ENCODE measurements around the gene PLCD1. TPM values are rescaled to one million over a fixed set of nuclear protein-coding genes. Genes with fewer than 3 reads are reported as not detected.
A peak's percentile ranks its signal among the peaks of the same experiment; 100 is the strongest.
"Not testable (repeated sequence)": the region's sequence is repeated elsewhere in the genome, so short reads cannot be mapped to it uniquely, and the experiment has no call there.

The PLCD1 gene
- total RNA-seq: 19.0 to 28.2 TPM (median 23.6 TPM) in 3 replicates
- long read RNA-seq, transcript PLCD1-204 (15 exons, 2,963 nt): minor isoform, 8 of 48 reads
- long read RNA-seq, transcript PLCD1-201 (15 exons, 2,769 nt): major isoform, 23 of 48 reads
- long read RNA-seq, partial matches to known transcripts: 6 of 48 reads
- long read RNA-seq, other reads (novel, unspliced or antisense): 11 of 48 reads

GRCh38 chr3:38029400-38030125, at the start of gene PLCD1:
Gene PLCD1, minus strand, starts transcription at chr3:38029642. Its CDS starts 103 bp downstream, at chr3:38029539.
- Mint-ChIP-seq H3K4me3 (ENCODE audit: unreplicated experiment) (peak within 1 kb of the TSS; percentile 69), H3K36me3 (ENCODE audit: low read depth) (no peaks in the 10 kb centered on the region), H3K27ac (ENCODE audit: unreplicated experiment) (peak within 1 kb of the TSS; percentile 94), H3K4me1 (ENCODE audit: low read depth) (peaks cover 35% of the 10 kb centered on the region), H3K9me3 (ENCODE audit: low read depth) (no peaks in the 10 kb centered on the region), H3K27me3 (ENCODE audit: low read depth) (no peaks in the 10 kb centered on the region)
- TF ChIP-seq CTCF (IDR thresholded peaks at IDR 0.05): no peak
- DNase-seq (ENCODE audit: low spot score): peak; percentile 93

- H3K4me1 Mint-ChIP-seq (ENCODE audit: low read depth); H3K4me3 Mint-ChIP-seq (ENCODE audit: unreplicated experiment); H3K9me3 Mint-ChIP-seq (ENCODE audit: low read depth); H3K36me3 Mint-ChIP-seq (ENCODE audit: low read depth); H3K27ac Mint-ChIP-seq (ENCODE audit: unreplicated experiment); DNase-seq (ENCODE audit: low spot score): not testable (repeated sequence)
- peaks cover 14% of the 10 kb centered on the region for H3K27me3 Mint-ChIP-seq (ENCODE audit: low read depth)
Measured at GRCh38 chr3:38077073-38077472, 47.6 kb upstream of the PLCD1 start.

- H3K4me3 Mint-ChIP-seq (ENCODE audit: unreplicated experiment): no peak overlapping the region
- peaks cover 22% of the 10 kb centered on the region for H3K27me3 Mint-ChIP-seq (ENCODE audit: low read depth)
- no peak for TF ChIP-seq CTCF (IDR thresholded peaks at IDR 0.05)
- no peak overlapping the region for H3K27ac Mint-ChIP-seq (ENCODE audit: unreplicated experiment)
- no peaks in the 10 kb centered on the region for H3K9me3 Mint-ChIP-seq (ENCODE audit: low read depth)
- H3K36me3 Mint-ChIP-seq (ENCODE audit: low read depth): no peaks in the 10 kb centered on the region
- no peaks in the 10 kb centered on the region for H3K4me1 Mint-ChIP-seq (ENCODE audit: low read depth)
- no peak for DNase-seq (ENCODE audit: low spot score)
Measured at GRCh38 chr3:38070013-38070412, 40.6 kb upstream of the PLCD1 start.

GRCh38 chr3:38067508-38068233, 38.2 kb upstream of the PLCD1 start:
- no peaks in the 10 kb centered on the region for H3K9me3 Mint-ChIP-seq (ENCODE audit: low read depth)

GRCh38 chr3:38064453-38064852, 35.0 kb upstream of the PLCD1 start:
- H3K27ac Mint-ChIP-seq (ENCODE audit: unreplicated experiment); DNase-seq (ENCODE audit: low spot score); H3K4me3 Mint-ChIP-seq (ENCODE audit: unreplicated experiment); H3K36me3 Mint-ChIP-seq (ENCODE audit: low read depth); H3K9me3 Mint-ChIP-seq (ENCODE audit: low read depth); H3K4me1 Mint-ChIP-seq (ENCODE audit: low read depth): not testable (repeated sequence)
- peaks cover 39% of the 10 kb centered on the region for H3K27me3 Mint-ChIP-seq (ENCODE audit: low read depth)

More at GRCh38 chr3:38067508-38068233, 38.2 kb upstream of the PLCD1 start:
- H3K27ac Mint-ChIP-seq (ENCODE audit: unreplicated experiment): no peak overlapping the region
- no peak overlapping the region for H3K4me3 Mint-ChIP-seq (ENCODE audit: unreplicated experiment)
- H3K27me3 Mint-ChIP-seq (ENCODE audit: low read depth): peaks cover 22% of the 10 kb centered on the region
- H3K4me1 Mint-ChIP-seq (ENCODE audit: low read depth): no peaks in the 10 kb centered on the region
- no peak for DNase-seq (ENCODE audit: low spot score)
- TF ChIP-seq CTCF (IDR thresholded peaks at IDR 0.05): no peak
- no peaks in the 10 kb centered on the region for H3K36me3 Mint-ChIP-seq (ENCODE audit: low read depth)

- Mint-ChIP-seq H3K27me3 (ENCODE audit: low read depth) (peaks cover 39% of the 10 kb centered on the region), H3K9me3 (ENCODE audit: low read depth) (no peaks in the 10 kb centered on the region), H3K4me1 (ENCODE audit: low read depth) (no peaks in the 10 kb centered on the region), H3K27ac (ENCODE audit: unreplicated experiment) (no peak overlapping the region), H3K4me3 (ENCODE audit: unreplicated experiment) (no peak overlapping the region), H3K36me3 (ENCODE audit: low read depth) (no peaks in the 10 kb centered on the region)
- TF ChIP-seq CTCF (IDR thresholded peaks at IDR 0.05): no peak
- DNase-seq (ENCODE audit: low spot score): no peak
Measured at GRCh38 chr3:38062809-38063208, 33.4 kb upstream of the PLCD1 start.
